ENCODE results near the gene PAEP.

PAEP gene

GRCh38 chr9:135515083-135515951 lies 46.2 kb upstream of the PAEP start:
- no peak overlapping the region for H3K4me3 ChIP-seq
- no peak overlapping the region for H3K27ac ChIP-seq
- H3K9me3 ChIP-seq = no peaks in the 10 kb centered on the region
- intact Hi-C loops (cut with DNase I; ENCODE audit: low total_unique reads) = no loop called here
- H3K4me1 ChIP-seq = no peaks in the 10 kb centered on the region
- peak in 1 of 2 donors; percentile 60 for DNase-seq
- H3K27me3 ChIP-seq = peaks cover 0 to 7% of the 10 kb centered on the region in 2 donors
- H3K36me3 ChIP-seq = no peaks in the 10 kb centered on the region
- TF ChIP-seq CTCF (IDR thresholded peaks at IDR 0.05) = no peak

- Histone ChIP-seq H3K9me3 (no peaks in the 10 kb centered on the region), H3K4me1 (no peaks in the 10 kb centered on the region), H3K4me3 (no peak overlapping the region), H3K27ac (no peak overlapping the region), H3K36me3 (no peaks in the 10 kb centered on the region), H3K27me3 (peaks cover 0 to 11% of the 10 kb centered on the region in 2 donors)
- peak in 1 of 2 donors; percentile 43 for DNase-seq
- intact Hi-C loops (cut with DNase I; ENCODE audit: low total_unique reads) = no loop called here
- TF ChIP-seq CTCF (IDR thresholded peaks at IDR 0.05) = no peak
Measured at GRCh38 chr9:135516132-135516860, 45.3 kb upstream of the PAEP start.

GRCh38 chr9:135517407-135517822 lies 44.1 kb upstream of the PAEP start:
- H3K9me3 ChIP-seq = no peaks in the 10 kb centered on the region
- peak in 1 of 2 donors; percentile 50 for DNase-seq
- intact Hi-C loops (cut with DNase I; ENCODE audit: low total_unique reads) = no loop called here
- no peaks in the 10 kb centered on the region for H3K36me3 ChIP-seq
- no peak for TF ChIP-seq CTCF (IDR thresholded peaks at IDR 0.05)
- H3K4me3 ChIP-seq = no peak overlapping the region
- H3K4me1 ChIP-seq = no peaks in the 10 kb centered on the region
- peaks cover 0 to 21% of the 10 kb centered on the region in 2 donors for H3K27me3 ChIP-seq
- no peak overlapping the region for H3K27ac ChIP-seq

- H3K27me3 ChIP-seq = peaks cover 0 to 41% of the 10 kb centered on the region in 2 donors
Measured at GRCh38 chr9:135519179-135519971, 42.2 kb upstream of the PAEP start.

More at GRCh38 chr9:135519179-135519971, 42.2 kb upstream of the PAEP start:
- no peak for TF ChIP-seq CTCF (IDR thresholded peaks at IDR 0.05)
- Histone ChIP-seq H3K27ac (no peak overlapping the region), H3K36me3 (no peaks in the 10 kb centered on the region), H3K4me1 (no peaks in the 10 kb centered on the region), H3K4me3 (no peak overlapping the region), H3K9me3 (no peaks in the 10 kb centered on the region)
- intact Hi-C loops (cut with DNase I; ENCODE audit: low total_unique reads) = no loop called here
- no peak for DNase-seq

Data from tibial artery (tissue), 4 donors.